SIG-M5 treated with dmso at 0.1 percent for 504 hours (cell line): ENCODE results near the gene ERGIC1.
"Not testable (repeated sequence)": the region's sequence is repeated elsewhere in the genome, so short reads cannot be mapped to it uniquely, and the experiment has no call there.

Experiments used
- DNase-seq: peaks from one replicate; lab custom pipeline; 2025; ENCODE audit not compliant: unreplicated experiment; lab: John Stamatoyannopoulos, UW

The ERGIC1 gene

GRCh38 chr5:172862165-172862801 lies 28.2 kb downstream of the ERGIC1 start:
- no peak for DNase-seq

- DNase-seq, result not testable (repeated sequence)
Measured at GRCh38 chr5:172864171-172864570, 30.1 kb downstream of the ERGIC1 start.

- DNase-seq, result no peak
Measured at GRCh38 chr5:172864747-172865146, 30.7 kb downstream of the ERGIC1 start.

GRCh38 chr5:172866378-172866777 lies 32.3 kb downstream of the ERGIC1 start:
- no peak for DNase-seq

- DNase-seq, result no peak
Measured at GRCh38 chr5:172866802-172867748, 33.0 kb downstream of the ERGIC1 start.

- no peak for DNase-seq
Measured at GRCh38 chr5:172867761-172868435, 33.8 kb downstream of the ERGIC1 start.

GRCh38 chr5:172868436-172868923 lies 34.4 kb downstream of the ERGIC1 start:
- no peak for DNase-seq

- DNase-seq, result no peak
Measured at GRCh38 chr5:172868924-172869591, 35.0 kb downstream of the ERGIC1 start.

GRCh38 chr5:172869691-172870090 lies 35.6 kb downstream of the ERGIC1 start:
- DNase-seq, result no peak

GRCh38 chr5:172870291-172870714 lies 36.3 kb downstream of the ERGIC1 start:
- DNase-seq, result no peak

GRCh38 chr5:172870715-172871461 lies 36.8 kb downstream of the ERGIC1 start:
- DNase-seq, result no peak

- DNase-seq, result no peak
Measured at GRCh38 chr5:172871536-172871935, 37.5 kb downstream of the ERGIC1 start.

GRCh38 chr5:172871982-172872381 lies 37.9 kb downstream of the ERGIC1 start:
- DNase-seq, result no peak

GRCh38 chr5:172872997-172873491 lies 39.0 kb downstream of the ERGIC1 start:
- no peak for DNase-seq

GRCh38 chr5:172873513-172873912 lies 39.5 kb downstream of the ERGIC1 start:
- no peak for DNase-seq

- no peak for DNase-seq
Measured at GRCh38 chr5:172874647-172875504, 40.8 kb downstream of the ERGIC1 start.

GRCh38 chr5:172875505-172876279 lies 41.6 kb downstream of the ERGIC1 start:
- DNase-seq, result no peak

GRCh38 chr5:172876578-172876977 lies 42.5 kb downstream of the ERGIC1 start:
- DNase-seq, result no peak
